AG04449 (cell line): Measurements from ENCODE around the gene TACO1.

Source experiments
- CTCF ChIA-PET: fragments of 350-600 bp; formaldehyde crosslinking; extraction: SDS; loops from one replicate; lab custom pipeline; 2021; ENCODE audit warnings: antibody characterized with exemption; lab: Yijun Ruan, JAX
- POLR2A ChIA-PET: fragments of 400-600, 350-600 bp; formaldehyde crosslinking; extraction: SDS; loops from one replicate; lab custom pipeline; 2020; ENCODE audit warnings: antibody characterized with exemption, inconsistent platforms; lab: Yijun Ruan, JAX
- DNase-seq: peaks from one replicate; pipeline ENCODE4 v3.0.0-alpha.2; 2010; ENCODE audit warnings: low read depth, low spot score
- H3K4me3 ChIP-seq: 2 replicates; pipeline ENCODE4 v1.5.1; 2011; ENCODE audit warnings: low read depth, mild to moderate bottlenecking, control low read depth, low read length
- TF ChIP-seq, protein P1 (sequence below): IDR thresholded peaks from one replicate; pipeline ENCODE4 v1.5.1; 2011; ENCODE audit warnings: mild to moderate bottlenecking, moderate library complexity, low read length, control low read depth, inconsistent platforms; ENCODE audit not compliant: insufficient read depth; ENCODE audit errors: missing control alignments

The TACO1 gene

DNA sequence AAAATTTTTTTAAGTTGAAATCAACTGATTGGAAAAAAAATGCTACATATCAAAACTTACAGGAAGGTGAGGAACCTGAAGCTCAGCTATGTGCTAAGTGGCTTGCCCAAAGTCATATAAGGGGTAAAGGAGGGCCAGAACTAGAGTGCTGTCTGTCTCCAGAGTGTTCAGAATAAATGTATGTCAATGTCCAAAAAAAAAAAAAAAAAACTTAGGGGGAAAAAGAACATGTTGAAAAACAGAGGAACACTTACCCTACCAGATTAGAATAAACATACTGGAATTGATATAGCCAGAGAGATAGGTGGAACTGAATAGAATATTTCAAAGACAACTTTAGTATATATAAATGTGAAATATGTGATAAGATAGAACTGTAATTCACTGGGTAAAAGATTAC is 38.9 kb upstream of the TACO1 start:
- ChIA-PET CTCF (no interaction called here), POLR2A (interaction anchor here (0.7 kb wide), 1 partner anchor 15 kb away, joined by 3 read pairs; no protein-coding TSS in a partner anchor)
- H3K4me3 ChIP-seq, result no peak overlapping the region
- TF ChIP-seq, protein P1, sequence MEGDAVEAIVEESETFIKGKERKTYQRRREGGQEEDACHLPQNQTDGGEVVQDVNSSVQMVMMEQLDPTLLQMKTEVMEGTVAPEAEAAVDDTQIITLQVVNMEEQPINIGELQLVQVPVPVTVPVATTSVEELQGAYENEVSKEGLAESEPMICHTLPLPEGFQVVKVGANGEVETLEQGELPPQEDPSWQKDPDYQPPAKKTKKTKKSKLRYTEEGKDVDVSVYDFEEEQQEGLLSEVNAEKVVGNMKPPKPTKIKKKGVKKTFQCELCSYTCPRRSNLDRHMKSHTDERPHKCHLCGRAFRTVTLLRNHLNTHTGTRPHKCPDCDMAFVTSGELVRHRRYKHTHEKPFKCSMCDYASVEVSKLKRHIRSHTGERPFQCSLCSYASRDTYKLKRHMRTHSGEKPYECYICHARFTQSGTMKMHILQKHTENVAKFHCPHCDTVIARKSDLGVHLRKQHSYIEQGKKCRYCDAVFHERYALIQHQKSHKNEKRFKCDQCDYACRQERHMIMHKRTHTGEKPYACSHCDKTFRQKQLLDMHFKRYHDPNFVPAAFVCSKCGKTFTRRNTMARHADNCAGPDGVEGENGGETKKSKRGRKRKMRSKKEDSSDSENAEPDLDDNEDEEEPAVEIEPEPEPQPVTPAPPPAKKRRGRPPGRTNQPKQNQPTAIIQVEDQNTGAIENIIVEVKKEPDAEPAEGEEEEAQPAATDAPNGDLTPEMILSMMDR, result no peak
- no peak for DNase-seq

GRCh38 chr17:63563339-63563738 is 37.4 kb upstream of the TACO1 start:
- TF ChIP-seq, protein P1, result no peak
- POLR2A ChIA-PET, result no interaction called here
- no peak overlapping the region for H3K4me3 ChIP-seq
- DNase-seq, result no peak
- CTCF ChIA-PET, result no interaction called here

GRCh38 chr17:63564562-63564961 is 36.1 kb upstream of the TACO1 start:
- CTCF ChIA-PET, result interaction anchor here (1.0 to 3.0 kb wide), 6 partner anchors 8 to 158 kb away, joined by 3 to 14 read pairs (median 4); no protein-coding TSS in a partner anchor
- no peak overlapping the region for H3K4me3 ChIP-seq
- no peak for DNase-seq
- POLR2A ChIA-PET, result interaction anchor here (1.1 kb wide), 1 partner anchor 14 kb away, joined by 3 read pairs; the partner anchor contains the start of gene DCAF7
- TF ChIP-seq, protein P1, result no peak

GRCh38 chr17:63567229-63567628 is 33.5 kb upstream of the TACO1 start:
- POLR2A ChIA-PET, result no interaction called here
- H3K4me3 ChIP-seq, result no peak overlapping the region
- DNase-seq, result no peak
- CTCF ChIA-PET, result interaction anchor here (1.0 to 3.0 kb wide), 3 partner anchors 45 to 142 kb away, joined by 3 to 14 read pairs (median 3); no protein-coding TSS in a partner anchor
- TF ChIP-seq, protein P1, result no peak

DNA sequence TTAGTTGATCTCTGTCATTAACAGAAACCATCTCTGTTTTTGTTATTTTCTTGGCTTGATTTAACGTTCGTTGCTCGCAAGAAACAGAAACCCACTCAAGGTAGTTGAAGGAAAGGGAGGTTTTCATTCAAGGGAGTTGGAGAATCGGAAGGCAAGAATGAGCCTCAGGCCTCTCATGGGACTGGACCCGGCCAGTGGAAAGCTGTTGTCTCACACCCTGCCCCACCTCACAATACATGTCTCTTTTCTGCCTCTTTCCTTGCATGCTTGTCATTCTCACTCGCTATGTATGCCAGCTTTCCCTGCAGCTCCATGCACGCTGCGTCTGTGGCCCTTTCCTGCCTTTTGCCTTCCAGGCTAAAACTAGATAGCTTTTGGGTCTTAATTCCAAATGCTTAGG is 32.1 kb upstream of the TACO1 start:
- DNase-seq, result no peak
- ChIA-PET CTCF (interaction anchor here (0.6 to 1.6 kb wide), 4 partner anchors 8 to 597 kb away, joined by 3 to 12 read pairs (median 3); no protein-coding TSS in a partner anchor), POLR2A (no interaction called here)
- TF ChIP-seq, protein P1, result no peak
- no peak overlapping the region for H3K4me3 ChIP-seq

DNA sequence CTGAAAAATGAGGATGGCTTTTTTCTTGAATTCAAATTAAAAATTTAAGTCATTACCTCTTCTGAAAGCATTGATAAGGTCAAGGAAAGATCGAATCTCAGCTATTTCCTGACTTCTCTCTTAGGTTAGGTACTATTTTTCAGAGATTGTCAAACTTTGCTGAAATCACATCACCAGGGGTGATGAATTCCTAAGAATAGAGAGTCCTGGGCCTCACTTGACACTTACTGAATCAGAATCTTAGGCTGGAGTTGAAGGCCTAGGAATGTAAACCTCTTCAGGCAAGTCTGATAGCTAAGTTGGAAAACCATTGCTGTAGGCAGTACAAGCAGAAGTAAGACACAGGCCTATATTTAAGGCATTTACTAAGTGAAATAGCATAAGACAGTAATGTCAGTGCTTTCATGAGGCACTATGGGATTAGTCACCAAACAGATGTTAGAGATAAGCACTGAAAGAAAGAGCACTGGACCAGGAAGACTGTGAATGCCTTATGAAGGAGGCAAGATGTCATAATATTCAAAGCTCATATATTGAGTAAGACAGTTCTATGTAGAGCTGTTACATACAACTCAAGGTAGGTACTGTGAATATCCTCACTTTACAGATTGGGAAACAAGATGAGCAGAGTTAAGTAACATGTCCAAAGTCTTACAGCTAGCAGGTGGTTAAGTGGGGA is 28.9 kb upstream of the TACO1 start:
- POLR2A ChIA-PET, result interaction anchor here (0.6 to 0.8 kb wide), 3 partner anchors 22 to 50 kb away, joined by 3 read pairs; partner anchors contain the start of genes DCAF7 and MAP3K3
- no peak overlapping the region for H3K4me3 ChIP-seq
- TF ChIP-seq, protein P1, result no peak
- CTCF ChIA-PET, result interaction anchor here (1.1 to 6.4 kb wide), 4 partner anchors 11 to 166 kb away, joined by 3 to 42 read pairs (median 4); no protein-coding TSS in a partner anchor
- DNase-seq, result peak; percentile 31
